ENCODE measurements around the gene NLN. TPM values are rescaled to one million over a fixed set of nuclear protein-coding genes. Genes with fewer than 3 reads are reported as not detected.
"Not testable (repeated sequence)": the region's sequence is repeated elsewhere in the genome, so short reads cannot be mapped to it uniquely, and the experiment has no call there.

The NLN gene
- total RNA-seq, 4 donors from 2014 or later, result 8.7 to 11.9 (median 9.1) TPM

GRCh38 chr5:65728218-65728617 is 6.2 kb downstream of the NLN start:
- Histone ChIP-seq H3K4me3 (no peak overlapping the region), H3K4me1 (peaks cover under 1 to 16% (median 13%) of the 10 kb centered on the region in 4 donors), H3K9me3 (no peaks in the 10 kb centered on the region), H3K36me3 (no peaks in the 10 kb centered on the region), H3K27me3 (no peaks in the 10 kb centered on the region), H3K27ac (replicated peaks in 1 of 4) (no peak overlapping the region)
- no peak for DNase-seq (ENCODE audit: extremely low spot score)
- TF ChIP-seq POLR2AphosphoS5 (IDR thresholded peaks at IDR 0.05) (no peak), EP300 (IDR thresholded peaks at IDR 0.05) (no peak), CTCF (IDR thresholded peaks at IDR 0.05) (no peak), POLR2A (IDR thresholded peaks at IDR 0.05; ENCODE audit: low read depth) (no peak)
- WGBS, result 82% methylated on average over 1 of the region's 1 CpG
- intact Hi-C loops (cut with DNase I), result no loop called here

GRCh38 chr5:65730910-65731309 is 8.9 kb downstream of the NLN start:
- WGBS, result 64% methylated on average over 2 of the region's 2 CpGs

GRCh38 chr5:65732046-65732445 is 10.0 kb downstream of the NLN start:
- H3K9me3 ChIP-seq; H3K36me3 ChIP-seq; H3K27ac ChIP-seq (replicated peaks in 1 of 4); H3K4me3 ChIP-seq; intact Hi-C loops (cut with DNase I); H3K4me1 ChIP-seq; H3K27me3 ChIP-seq; DNase-seq (ENCODE audit: extremely low spot score): not testable (repeated sequence)
- WGBS, result 69% methylated on average over 3 of the region's 3 CpGs

More at GRCh38 chr5:65730910-65731309, 8.9 kb downstream of the NLN start:
- no peaks in the 10 kb centered on the region for H3K9me3 ChIP-seq
- no peaks in the 10 kb centered on the region for H3K36me3 ChIP-seq
- H3K4me3 ChIP-seq, result no peak overlapping the region
- no peaks in the 10 kb centered on the region for H3K4me1 ChIP-seq
- no peak for TF ChIP-seq EP300 (IDR thresholded peaks at IDR 0.05)
- TF ChIP-seq CTCF (IDR thresholded peaks at IDR 0.05), result no peak
- no peak for TF ChIP-seq POLR2A (IDR thresholded peaks at IDR 0.05; ENCODE audit: low read depth)
- TF ChIP-seq POLR2AphosphoS5 (IDR thresholded peaks at IDR 0.05), result no peak
- intact Hi-C loops (cut with DNase I), result no loop called here
- H3K27me3 ChIP-seq, result no peaks in the 10 kb centered on the region
- no peak for DNase-seq (ENCODE audit: extremely low spot score)
- H3K27ac ChIP-seq (replicated peaks in 1 of 4), result no peak overlapping the region

- H3K27ac ChIP-seq (replicated peaks in 1 of 4); H3K9me3 ChIP-seq; H3K27me3 ChIP-seq; H3K4me3 ChIP-seq; H3K4me1 ChIP-seq; DNase-seq (ENCODE audit: extremely low spot score); H3K36me3 ChIP-seq; intact Hi-C loops (cut with DNase I): not testable (repeated sequence)
- WGBS, result 82% methylated on average over 6 of the region's 7 CpGs
Observed at GRCh38 chr5:65734196-65734775, 12.3 kb downstream of the NLN start.

GRCh38 chr5:65734921-65735320 is 12.9 kb downstream of the NLN start:
- 88% methylated on average over 1 of the region's 1 CpG for WGBS
- Histone ChIP-seq H3K27ac (replicated peaks in 1 of 4) (no peak overlapping the region), H3K27me3 (no peaks in the 10 kb centered on the region), H3K9me3 (no peaks in the 10 kb centered on the region), H3K4me1 (no peaks in the 10 kb centered on the region), H3K4me3 (no peak overlapping the region), H3K36me3 (no peaks in the 10 kb centered on the region)
- TF ChIP-seq POLR2A (IDR thresholded peaks at IDR 0.05; ENCODE audit: low read depth), result no peak
- TF ChIP-seq CTCF (IDR thresholded peaks at IDR 0.05), result no peak
- TF ChIP-seq POLR2AphosphoS5 (IDR thresholded peaks at IDR 0.05), result no peak
- TF ChIP-seq EP300 (IDR thresholded peaks at IDR 0.05), result no peak
- intact Hi-C loops (cut with DNase I), result no loop called here
- no peak for DNase-seq (ENCODE audit: extremely low spot score)

- Histone ChIP-seq H3K9me3 (no peaks in the 10 kb centered on the region), H3K4me3 (no peak overlapping the region), H3K36me3 (no peaks in the 10 kb centered on the region), H3K4me1 (no peaks in the 10 kb centered on the region), H3K27me3 (no peaks in the 10 kb centered on the region), H3K27ac (replicated peaks in 1 of 4) (no peak overlapping the region)
- WGBS, result 80% methylated on average over 1 of the region's 1 CpG
- DNase-seq (ENCODE audit: extremely low spot score), result no peak
- intact Hi-C loops (cut with DNase I), result no loop called here
- TF ChIP-seq POLR2A (IDR thresholded peaks at IDR 0.05; ENCODE audit: low read depth) (no peak), POLR2AphosphoS5 (IDR thresholded peaks at IDR 0.05) (no peak), EP300 (IDR thresholded peaks at IDR 0.05) (no peak), CTCF (IDR thresholded peaks at IDR 0.05) (no peak)
Observed at GRCh38 chr5:65736011-65736410, 14.0 kb downstream of the NLN start.
